GM19023 (cell line): ENCODE data around the gene ARG2.
A peak's percentile ranks its signal among the peaks of the same experiment; 100 is the strongest.

Experiments
- ATAC-seq: cut with Tn5 transposase; IDR thresholded peaks from one replicate; pipeline ENCODE4 v1.9.1; 2021; ENCODE audit warnings: mild to moderate bottlenecking, moderate library complexity; ENCODE audit not compliant: unreplicated experiment

The ARG2 gene

DNA sequence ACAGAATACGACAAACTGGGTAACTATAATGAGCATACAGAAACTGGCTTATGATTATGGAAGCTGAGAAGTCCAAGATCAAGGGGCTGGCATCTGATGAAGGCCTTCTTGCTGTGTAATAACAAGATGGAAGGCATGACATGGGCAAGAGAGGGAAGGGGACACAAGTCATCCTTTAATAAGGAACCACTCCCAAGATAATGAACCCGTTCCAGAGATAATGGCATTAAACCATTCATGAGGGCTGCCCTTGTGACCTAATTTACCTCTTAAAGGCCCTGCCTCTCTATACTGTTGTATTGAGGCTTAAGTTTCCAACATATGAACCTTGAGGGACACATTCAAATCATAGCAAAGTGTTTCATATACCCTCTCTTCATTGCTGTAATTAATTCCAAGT, 59.3 kb downstream of the ARG2 start:
- no peak for ATAC-seq

DNA sequence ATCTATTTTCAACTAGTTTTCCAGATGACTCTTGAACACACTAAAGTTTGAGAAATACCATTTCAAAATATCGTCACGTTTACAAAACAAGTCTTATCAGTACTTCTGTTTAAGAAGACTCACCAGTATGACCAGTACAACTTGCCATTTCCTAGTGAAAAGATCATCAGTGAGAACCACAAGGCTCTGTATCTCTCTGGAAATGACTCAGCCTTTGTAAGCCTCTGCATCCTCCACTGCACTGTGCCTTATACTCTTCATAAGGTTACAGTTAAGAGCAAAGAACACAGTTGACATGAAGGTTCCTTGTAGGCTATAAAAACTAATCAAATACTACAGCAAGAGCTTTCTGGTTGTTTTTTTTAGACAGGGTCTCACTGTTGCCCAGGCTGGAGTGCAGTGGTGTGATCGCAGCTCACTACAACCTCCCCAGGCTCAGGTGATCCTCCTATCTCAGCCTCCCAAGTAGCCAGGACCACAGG, 60.4 kb downstream of the ARG2 start:
- ATAC-seq, result peak; percentile 97

DNA sequence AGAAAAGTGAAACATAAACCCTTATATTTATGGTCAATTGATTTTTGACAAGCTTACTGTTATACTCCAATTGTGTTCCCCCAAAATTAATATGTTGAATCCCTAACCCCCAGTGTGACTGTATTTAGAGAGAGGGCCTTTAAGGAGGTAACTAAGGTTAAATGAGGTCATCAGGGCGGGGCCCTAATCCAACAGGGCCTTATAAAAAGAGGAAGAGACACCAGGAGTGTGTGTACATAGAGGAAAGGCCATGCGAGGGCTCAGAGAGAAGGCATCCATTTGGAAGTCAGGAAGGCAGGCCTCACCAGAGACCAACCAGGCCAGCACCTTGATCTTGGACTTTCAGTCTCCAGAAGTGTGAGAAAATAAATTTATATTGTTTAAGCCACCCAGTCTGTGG, 61.2 kb downstream of the ARG2 start:
- no peak for ATAC-seq

DNA sequence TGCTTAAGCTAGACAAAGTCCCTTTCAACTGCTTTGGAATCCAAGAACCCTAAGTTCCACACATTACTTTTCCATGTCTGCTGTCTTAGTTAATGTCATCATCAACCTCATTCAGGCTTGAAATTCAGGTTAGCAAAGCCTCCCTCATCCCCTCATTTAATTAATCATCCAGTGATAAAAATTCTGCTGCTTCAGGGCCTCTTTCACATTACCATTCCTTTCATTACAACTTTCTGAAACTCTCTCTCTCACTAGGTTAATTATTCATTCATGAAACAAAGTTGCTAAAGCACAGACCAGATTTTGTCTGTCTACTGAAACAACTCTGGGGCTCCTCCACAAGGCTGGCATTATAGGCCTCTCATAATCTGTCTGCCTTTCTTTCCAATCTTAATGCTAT, 64.1 kb downstream of the ARG2 start:
- no peak for ATAC-seq

DNA sequence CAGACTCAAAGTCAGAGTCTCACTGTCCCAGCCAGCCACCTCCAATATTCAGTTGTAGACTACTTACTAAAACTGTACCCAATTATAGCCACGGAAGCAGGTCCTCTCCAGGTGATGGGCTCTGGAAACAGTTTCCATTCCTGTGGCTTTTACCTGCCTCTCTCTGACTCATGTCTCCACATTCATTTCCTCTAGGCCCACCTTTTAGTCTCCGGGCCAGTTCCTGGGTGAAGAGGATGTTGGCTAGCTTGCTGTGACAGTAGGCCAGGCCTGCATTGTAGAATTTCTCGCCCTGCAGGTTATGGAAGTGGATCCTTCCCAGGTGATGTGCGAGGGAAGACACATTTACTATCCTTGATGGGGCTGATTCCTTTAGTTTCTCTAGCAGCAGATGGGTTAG, 70.3 kb downstream of the ARG2 start:
- ATAC-seq, result no peak

DNA sequence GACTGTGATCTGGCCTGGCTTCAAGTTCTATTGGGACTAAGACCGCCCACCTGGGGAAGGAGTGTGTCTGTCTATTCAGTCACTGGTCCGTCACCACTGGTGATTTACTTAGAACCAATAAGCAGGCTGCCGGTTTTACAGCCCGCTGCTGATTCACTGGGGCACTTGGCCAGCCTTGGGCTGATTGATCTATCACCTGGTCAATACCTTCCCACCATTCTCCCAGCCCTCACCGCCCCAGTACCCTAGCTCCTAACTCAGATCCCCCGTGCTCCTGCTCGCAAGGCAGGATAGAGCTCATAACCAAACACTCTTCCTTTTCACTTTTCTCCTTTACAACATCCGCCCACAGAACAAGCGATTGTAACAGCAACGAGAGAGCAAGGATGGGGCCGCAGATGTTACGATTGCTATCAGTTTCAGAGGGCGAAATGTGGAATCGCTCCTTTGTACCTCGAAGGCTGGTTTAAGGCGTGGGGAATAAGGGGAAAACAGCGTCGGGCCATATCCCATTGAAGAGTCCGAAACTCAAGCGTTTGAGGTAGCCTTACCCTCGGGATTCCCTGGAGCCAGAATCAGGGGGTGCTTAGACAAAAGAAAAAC, 75.2 kb downstream of the ARG2 start:
- ATAC-seq, result peak; percentile 89

DNA sequence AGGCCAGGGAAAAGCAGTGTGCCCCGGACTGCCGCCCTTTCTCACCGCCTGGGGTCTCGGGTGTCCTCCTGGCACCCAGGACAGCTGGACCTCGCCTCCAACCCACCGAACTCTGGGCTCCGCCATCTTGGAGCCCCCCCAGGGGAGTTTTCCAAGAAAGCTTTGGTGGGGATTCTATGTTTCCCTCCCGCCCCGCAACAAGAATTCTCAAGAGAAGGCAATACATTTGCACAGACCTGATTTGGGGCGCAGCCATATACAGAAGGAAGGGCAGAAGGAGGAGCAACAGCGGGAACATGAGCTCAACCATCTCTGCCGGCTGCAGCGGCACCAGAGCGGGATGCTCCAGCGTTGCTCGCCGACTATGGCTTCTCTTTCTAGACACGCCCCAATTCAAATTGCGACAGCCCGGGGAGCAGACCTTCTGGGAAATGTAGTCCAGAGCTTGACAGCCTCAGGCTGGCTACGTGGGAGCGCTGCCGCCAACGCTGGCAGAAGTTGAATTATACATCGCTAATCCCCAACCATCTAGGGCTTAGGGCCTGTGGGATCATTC, 75.8 kb downstream of the ARG2 start, which contains the start of gene RDH11:
RDH11 (minus strand) TSS at position 371 of the 556 bp plus-strand sequence; CDS start at position 310, 61 bp downstream.
- peak; percentile 84 for ATAC-seq

DNA sequence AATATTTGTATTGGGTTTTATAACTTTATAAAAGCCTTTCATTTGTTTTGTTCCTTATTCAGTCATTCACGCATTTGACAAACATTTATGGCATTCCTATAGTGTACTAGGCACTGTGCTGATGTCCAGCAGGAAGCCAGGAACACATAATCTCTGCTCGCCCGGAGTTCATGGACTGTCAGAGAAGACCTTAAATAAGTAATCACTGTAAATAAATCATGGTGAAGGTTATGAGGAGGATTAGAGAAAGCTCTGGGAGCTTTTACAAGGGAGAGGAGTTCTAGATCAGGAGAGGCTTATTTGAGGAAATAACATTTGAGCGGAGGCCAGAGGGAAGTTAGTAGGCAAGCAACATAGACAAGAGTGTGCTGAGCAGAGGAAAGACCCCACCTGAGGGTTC, 77.3 kb downstream of the ARG2 start:
- ATAC-seq, result no peak

DNA sequence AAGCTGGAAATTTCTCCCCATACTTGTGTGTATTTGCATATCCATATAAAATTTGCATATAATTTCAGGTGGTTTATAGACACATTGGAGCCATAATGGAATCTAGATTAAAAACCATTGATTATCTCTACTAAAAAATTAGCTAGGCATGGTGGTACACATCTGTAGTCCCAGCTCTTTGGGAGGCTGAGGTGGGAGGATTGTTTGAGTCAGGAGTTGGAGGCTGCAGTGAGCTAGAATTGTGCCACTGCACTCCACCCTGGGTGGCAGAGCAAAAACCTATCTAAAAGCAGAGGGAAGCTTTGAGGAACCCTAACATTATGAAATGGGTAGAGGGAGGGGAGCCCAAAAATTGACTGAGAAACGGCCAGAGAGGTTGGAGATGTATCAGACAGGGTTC, 78.5 kb downstream of the ARG2 start:
- ATAC-seq, result no peak
